ENCODE measurements around the gene MRPS18C.

DNA sequence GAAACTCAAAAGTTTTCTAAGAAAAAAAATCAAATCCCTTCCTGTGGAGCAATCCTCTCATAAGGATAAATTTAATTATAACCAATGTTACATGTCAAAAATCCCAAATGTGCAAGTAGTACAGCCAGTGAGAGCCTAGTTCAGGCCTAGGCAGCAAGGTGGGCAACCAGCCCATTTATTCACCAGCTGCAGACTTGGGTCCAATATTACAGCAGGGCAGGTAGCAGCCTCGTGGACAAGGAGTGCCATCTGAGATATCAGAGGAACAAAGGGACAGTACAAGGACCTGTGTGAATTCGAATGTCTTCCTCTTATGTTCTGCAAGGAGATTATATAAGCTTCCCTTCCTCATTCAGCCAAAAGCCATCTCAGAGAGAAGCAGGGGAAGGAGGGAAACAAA, 6.8 kb upstream of the MRPS18C start:
- TF ChIP-seq, protein P1, sequence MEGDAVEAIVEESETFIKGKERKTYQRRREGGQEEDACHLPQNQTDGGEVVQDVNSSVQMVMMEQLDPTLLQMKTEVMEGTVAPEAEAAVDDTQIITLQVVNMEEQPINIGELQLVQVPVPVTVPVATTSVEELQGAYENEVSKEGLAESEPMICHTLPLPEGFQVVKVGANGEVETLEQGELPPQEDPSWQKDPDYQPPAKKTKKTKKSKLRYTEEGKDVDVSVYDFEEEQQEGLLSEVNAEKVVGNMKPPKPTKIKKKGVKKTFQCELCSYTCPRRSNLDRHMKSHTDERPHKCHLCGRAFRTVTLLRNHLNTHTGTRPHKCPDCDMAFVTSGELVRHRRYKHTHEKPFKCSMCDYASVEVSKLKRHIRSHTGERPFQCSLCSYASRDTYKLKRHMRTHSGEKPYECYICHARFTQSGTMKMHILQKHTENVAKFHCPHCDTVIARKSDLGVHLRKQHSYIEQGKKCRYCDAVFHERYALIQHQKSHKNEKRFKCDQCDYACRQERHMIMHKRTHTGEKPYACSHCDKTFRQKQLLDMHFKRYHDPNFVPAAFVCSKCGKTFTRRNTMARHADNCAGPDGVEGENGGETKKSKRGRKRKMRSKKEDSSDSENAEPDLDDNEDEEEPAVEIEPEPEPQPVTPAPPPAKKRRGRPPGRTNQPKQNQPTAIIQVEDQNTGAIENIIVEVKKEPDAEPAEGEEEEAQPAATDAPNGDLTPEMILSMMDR (IDR thresholded peaks at IDR 0.05; ENCODE audit: insufficient read depth, low read depth, low read length), result no peak
- TF ChIP-seq EZH2 (IDR thresholded peaks at IDR 0.05; ENCODE audit: insufficient read depth, low read length), result no peak

Measured in astrocyte (in vitro differentiated cells and primary cell).